HepG2 (cell line): Measurements from ENCODE around the gene SERPINF2. TPM values are rescaled to one million over a fixed set of nuclear protein-coding genes. Genes with fewer than 3 reads are reported as not detected.

Experiments
- ATAC-seq: fragments of 200-7000 bp; cut with Tn5 transposase; 3 replicates; pipeline ENCODE4 v1.9.1; 2020; ENCODE audit warnings: mild to moderate bottlenecking, moderate library complexity
- BruUV-seq: library from RNA; stranded (reverse); fragments of 400-500 nt; replicated peaks from 2 replicates; lab custom pipeline; 2021; lab: Mats Ljungman, UMichigan
- CTCF ChIA-PET: fragments of 300-600 bp; formaldehyde crosslinking; extraction: SDS; loops from one replicate; lab custom pipeline; 2021; ENCODE audit warnings: low total read pairs, inconsistent platforms, low intra/inter-chr PET ratio; lab: Yijun Ruan, JAX
- POLR2A ChIA-PET: fragments of 350-600 bp; sonication (Branson Sonifier 250); formaldehyde crosslinking; loops from one replicate; lab custom pipeline; 2020; ENCODE audit warnings: antibody characterized with exemption, inconsistent platforms; lab: Yijun Ruan, JAX
- DNase-seq: peaks from one replicate; pipeline ENCODE4 v3.0.0-alpha.2; 2015; ENCODE audit warnings: low spot score
- FAIRE-seq: peaks from 3 replicates; lab custom pipeline; 2011; peaks lifted over from hg19 to GRCh38; lab: Jason Lieb, UNC
- H2AFZ ChIP-seq: one replicate; pipeline ENCODE4 v1.6.1; 2011; ENCODE audit warnings: low read length, inconsistent platforms
- H3K27ac ChIP-seq: fragments of 300-600 bp; 3 replicates; pipeline ENCODE4 v1.8.0; 2011; ENCODE audit warnings: mixed run types, mild to moderate bottlenecking, mixed read lengths, low read length, inconsistent platforms; ENCODE audit not compliant: insufficient read depth; ENCODE audit errors: extremely low read length
- H3K27me3 ChIP-seq, 2 experiments: fragments of 200-600 bp in 1 of 2; 2 replicates in 1 of 2; 3 replicates in 1 of 2; pipeline versions ENCODE4 v1.6.0 to v1.8.0; 2011; ENCODE audit warnings: low read length in 2 of 2, mild to moderate bottlenecking in 2 of 2, moderate library complexity in 2 of 2, inconsistent platforms in 1 of 2; ENCODE audit not compliant: insufficient read depth in 2 of 2, control insufficient read depth in 1 of 2
- H3K36me3 ChIP-seq, 2 experiments: fragments of 200-600 bp in 1 of 2; replicated peaks in 1 of 2; 2 replicates in 1 of 2; 3 replicates in 1 of 2; pipeline versions ENCODE4 v1.5.1 to v1.8.0; 2011; ENCODE audit warnings: low read length in 2 of 2, inconsistent platforms in 1 of 2; ENCODE audit not compliant: insufficient read depth in 2 of 2, control insufficient read depth in 1 of 2
- H3K4me1 ChIP-seq: 2 replicates; pipeline ENCODE4 v1.5.1; 2012; ENCODE audit warnings: low read length, inconsistent platforms; ENCODE audit not compliant: insufficient read depth
- H3K4me2 ChIP-seq: 2 replicates; pipeline ENCODE4 v1.6.0; 2011; ENCODE audit warnings: low read depth, low read length, inconsistent platforms
- H3K4me3 ChIP-seq, 3 experiments: fragments of 200-600 bp in 1 of 3; sonication (generic), shearing (Covaris generic) in 1 of 3; replicated peaks in 1 of 3; 2 replicates each; pipeline ENCODE4 v1.5.1; 2011 to 2016; ENCODE audit warnings: low read length in 3 of 3, inconsistent platforms in 2 of 3, low read depth in 2 of 3, mild to moderate bottlenecking in 2 of 3, control low read depth in 1 of 3, mixed read lengths in 1 of 3; ENCODE audit not compliant: insufficient read depth in 1 of 3
- H3K79me2 ChIP-seq: one replicate; pipeline ENCODE4 v1.6.1; 2011; ENCODE audit warnings: low read length, inconsistent platforms; ENCODE audit not compliant: insufficient read depth
- H3K9ac ChIP-seq: 2 replicates; pipeline ENCODE4 v1.6.0; 2011; ENCODE audit warnings: mild to moderate bottlenecking, low read depth, low read length, inconsistent platforms; ENCODE audit not compliant: insufficient read depth
- H3K9me3 ChIP-seq: 2 replicates; pipeline ENCODE4 v1.5.1; 2012; ENCODE audit warnings: mild to moderate bottlenecking, low read length
- H4K20me1 ChIP-seq: 2 replicates; pipeline ENCODE4 v1.6.0; 2011; ENCODE audit warnings: inconsistent platforms, mild to moderate bottlenecking, low read length, moderate library complexity; ENCODE audit not compliant: insufficient read depth
- MLX ChIP-seq: IDR thresholded peaks from 2 replicates; pipeline ENCODE4 v1.6.1; 2016
- PAF1 ChIP-seq: IDR thresholded peaks from 2 replicates; pipeline ENCODE4 v1.6.1; 2016; ENCODE audit warnings: missing genetic modification reagents, missing compliant biosample characterization
- PITX1 ChIP-seq: sonication (generic); formaldehyde crosslinking; IDR thresholded peaks from 2 replicates; pipeline ENCODE4 v1.5.1; 2020; ENCODE audit warnings: mild to moderate bottlenecking, missing genetic modification reagents
- RBM22 ChIP-seq: fragments of 200-400 bp; formaldehyde crosslinking; optimal IDR thresholded peaks from 2 replicates; pipeline ENCODE3; 2017; ENCODE audit warnings: mild to moderate bottlenecking, low read length, moderate library complexity
- SAFB2 ChIP-seq: sonication (generic); formaldehyde crosslinking; IDR thresholded peaks from 2 replicates; pipeline ENCODE4 v1.5.1; 2020; ENCODE audit warnings: missing genetic modification reagents, low read depth, mild to moderate bottlenecking, borderline replicate concordance
- SALL1 ChIP-seq: sonication (generic); formaldehyde crosslinking; IDR thresholded peaks from 2 replicates; pipeline ENCODE4 v1.8.0; 2022; ENCODE audit warnings: mild to moderate bottlenecking, missing genetic modification reagents
- ZFP82 ChIP-seq: sonication (generic); formaldehyde crosslinking; IDR thresholded peaks from 2 replicates; pipeline ENCODE4 v1.5.1; 2020; ENCODE audit warnings: mild to moderate bottlenecking, missing genetic modification reagents, borderline replicate concordance
- ZFP91 ChIP-seq: sonication (generic); formaldehyde crosslinking; IDR thresholded peaks from 2 replicates; pipeline ENCODE4 v1.9.0; 2022; ENCODE audit warnings: missing genetic modification reagents, mild to moderate bottlenecking, borderline replicate concordance
- ZNF33A ChIP-seq: sonication (generic); formaldehyde crosslinking; IDR thresholded peaks from 2 replicates; pipeline ENCODE4 v1.5.1; 2020; ENCODE audit warnings: missing genetic modification reagents, mild to moderate bottlenecking, moderate library complexity, borderline replicate concordance
- ZNF687 ChIP-seq: sonication (generic); formaldehyde crosslinking; IDR thresholded peaks from 2 replicates; pipeline ENCODE4 v1.5.1; 2020; ENCODE audit warnings: mild to moderate bottlenecking, missing genetic modification reagents, moderate library complexity
- ZNF703 ChIP-seq: sonication (generic); formaldehyde crosslinking; IDR thresholded peaks from 2 replicates; pipeline ENCODE4 v1.5.1; 2020; ENCODE audit warnings: missing genetic modification reagents, mild to moderate bottlenecking, moderate library complexity, borderline replicate concordance
- ZNF781 ChIP-seq: sonication (generic); formaldehyde crosslinking; IDR thresholded peaks from 2 replicates; pipeline ENCODE4 v1.5.1; 2020; ENCODE audit warnings: borderline replicate concordance, mild to moderate bottlenecking, missing genetic modification reagents; ENCODE audit errors: not compliant biosample characterization
- WGBS: methylation state at CpG from one replicate; pipeline ENCODE4 v1.1.6; 2017; ENCODE audit warnings: low lambda C conversion rate; 5-methylcytosine and 5-hydroxymethylcytosine counted together
- in situ Hi-C: cut with HindIII; loops from 2 replicates; pipeline ENCODE4 v1.10.0; 2017; ENCODE audit warnings: low pct_unique_long_range_greater_than_20kb; ENCODE audit not compliant: extremely low pct_ligation_motif_present
- intact Hi-C: fragments of 100-400 bp; cut with micrococcal nuclease; formaldehyde crosslinking; loops from one replicate; pipeline ENCODE4 v1.10.0; 2022; ENCODE audit not compliant: unreplicated experiment
- polyA plus RNA-seq, 8 experiments: library from polyadenylated mRNA; depleted of rRNA in 3 of 8; stranded (reverse) in 7 of 8; unstranded in 1 of 8; fragments of >200 nt; fragmentation: Illumina TruSeq in 4 of 8; extraction: Trizol in 4 of 8; gene quantifications; 2 replicates each; pipeline versions ENCODE4 v1.2.1 to v1.2.3, GENCODE V29; 2011 to 2016; ENCODE audit warnings: low read depth in 4 of 8, missing spikeins in 1 of 8, mixed read lengths in 1 of 8; ENCODE audit not compliant: insufficient read depth in 1 of 8
- total RNA-seq, 5 experiments: library from RNA; depleted of rRNA; stranded (reverse); fragments of >200 nt; fragmentation: Illumina TruSeq; extraction: Trizol; gene quantifications; 2 replicates each; pipeline ENCODE4 v1.2.3, GENCODE V29; 2016; ENCODE audit warnings: low read depth in 1 of 5
- TF ChIP-seq, protein P1 (sequence below): sonication (generic); formaldehyde crosslinking; IDR thresholded peaks from 2 replicates; pipeline ENCODE4 v1.4.0; 2020; ENCODE audit warnings: missing genetic modification reagents, mild to moderate bottlenecking, borderline replicate concordance

SERPINF2 gene
- total and polyA plus RNA-seq, 2 of the 13 experiments (the other 11 are each of a cell fraction or from before 2014, with no cell fraction given), result 309 to 548 TPM

DNA sequence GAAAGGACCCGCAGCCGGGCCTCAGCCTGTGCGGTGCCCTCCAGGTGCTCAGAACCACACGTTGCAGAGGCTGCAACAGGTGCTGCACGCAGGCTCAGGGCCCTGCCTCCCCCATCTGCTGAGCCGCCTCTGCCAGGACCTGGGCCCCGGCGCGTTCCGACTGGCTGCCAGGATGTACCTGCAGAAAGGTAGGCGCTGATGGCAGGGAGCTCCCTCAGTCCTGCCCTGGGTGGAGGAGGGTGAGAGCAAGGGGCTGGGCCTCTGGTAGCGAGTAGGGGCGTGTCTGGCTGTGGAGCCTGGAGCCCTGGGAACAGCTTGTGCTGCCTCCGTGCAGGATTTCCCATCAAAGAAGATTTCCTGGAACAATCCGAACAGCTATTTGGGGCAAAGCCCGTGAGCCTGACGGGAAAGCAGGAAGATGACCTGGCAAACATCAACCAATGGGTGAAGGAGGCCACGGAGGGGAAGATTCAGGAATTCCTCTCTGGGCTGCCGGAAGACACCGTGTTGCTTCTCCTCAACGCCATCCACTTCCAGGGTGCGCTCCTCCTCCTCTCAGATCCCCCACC lies 4.4 kb downstream of the SERPINF2 start:
- H3K9me3 ChIP-seq, result no peaks in the 10 kb centered on the region
- peaks cover 22% of the 10 kb centered on the region; the same call in 1 of the 2 replicates for H4K20me1 ChIP-seq
- H3K9ac ChIP-seq, result no peak overlapping the region
- no peak overlapping the region for H2AFZ ChIP-seq
- BruUV-seq, result no TSS peak
- intact Hi-C loops, result no loop called here
- ChIA-PET CTCF (no interaction called here), POLR2A (interaction anchor here (1.3 to 16.4 kb wide), 6 partner anchors 7 to 26 kb away, joined by 3 to 299 read pairs (median 114); partner anchors contain the start of genes SERPINF1 and WDR81)
- H3K4me1 ChIP-seq, result peaks cover 60% of the 10 kb centered on the region
- H3K79me2 ChIP-seq, result peaks cover 31% of the 10 kb centered on the region
- no peak overlapping the region for H3K4me3 ChIP-seq
- 93% methylated on average over 17 of the region's 22 CpGs for WGBS
- DNase-seq (no peak), ATAC-seq (no peak), FAIRE-seq (no peak)
- H3K27ac ChIP-seq, result peak overlapping the region; percentile 11
- in situ Hi-C loops, result no loop called here
- peaks cover 13 to 26% of the 10 kb centered on the region in 2 experiments; a peak in 4 of 5 replicates for H3K36me3 ChIP-seq
- H3K4me2 ChIP-seq, result no peak overlapping the region
- no peaks in the 10 kb centered on the region for H3K27me3 ChIP-seq
- TF ChIP-seq ZNF687 (CRISPR knock-in tag) (peak; percentile 54), SALL1 (CRISPR knock-in tag) (peak; percentile 9; the same call in 1 of the 2 replicates), RBM22 (peak; percentile 35), ZFP91 (CRISPR knock-in tag) (0 out of 2 replicates have a peak, but pooled peaks have one; percentile 29), ZFP82 (CRISPR knock-in tag) (no peak), SAFB2 (CRISPR knock-in tag) (0 out of 2 replicates have a peak, but pooled peaks have one; percentile 29), PITX1 (CRISPR knock-in tag) (no peak), ZNF703 (CRISPR knock-in tag) (no peak), MLX (no peak), PAF1 (CRISPR knock-in tag) (peak; percentile 31; the same call in 1 of the 2 replicates), ZNF33A (CRISPR knock-in tag) (no peak), ZNF781 (CRISPR knock-in tag) (no peak)
- TF ChIP-seq, protein P1, sequence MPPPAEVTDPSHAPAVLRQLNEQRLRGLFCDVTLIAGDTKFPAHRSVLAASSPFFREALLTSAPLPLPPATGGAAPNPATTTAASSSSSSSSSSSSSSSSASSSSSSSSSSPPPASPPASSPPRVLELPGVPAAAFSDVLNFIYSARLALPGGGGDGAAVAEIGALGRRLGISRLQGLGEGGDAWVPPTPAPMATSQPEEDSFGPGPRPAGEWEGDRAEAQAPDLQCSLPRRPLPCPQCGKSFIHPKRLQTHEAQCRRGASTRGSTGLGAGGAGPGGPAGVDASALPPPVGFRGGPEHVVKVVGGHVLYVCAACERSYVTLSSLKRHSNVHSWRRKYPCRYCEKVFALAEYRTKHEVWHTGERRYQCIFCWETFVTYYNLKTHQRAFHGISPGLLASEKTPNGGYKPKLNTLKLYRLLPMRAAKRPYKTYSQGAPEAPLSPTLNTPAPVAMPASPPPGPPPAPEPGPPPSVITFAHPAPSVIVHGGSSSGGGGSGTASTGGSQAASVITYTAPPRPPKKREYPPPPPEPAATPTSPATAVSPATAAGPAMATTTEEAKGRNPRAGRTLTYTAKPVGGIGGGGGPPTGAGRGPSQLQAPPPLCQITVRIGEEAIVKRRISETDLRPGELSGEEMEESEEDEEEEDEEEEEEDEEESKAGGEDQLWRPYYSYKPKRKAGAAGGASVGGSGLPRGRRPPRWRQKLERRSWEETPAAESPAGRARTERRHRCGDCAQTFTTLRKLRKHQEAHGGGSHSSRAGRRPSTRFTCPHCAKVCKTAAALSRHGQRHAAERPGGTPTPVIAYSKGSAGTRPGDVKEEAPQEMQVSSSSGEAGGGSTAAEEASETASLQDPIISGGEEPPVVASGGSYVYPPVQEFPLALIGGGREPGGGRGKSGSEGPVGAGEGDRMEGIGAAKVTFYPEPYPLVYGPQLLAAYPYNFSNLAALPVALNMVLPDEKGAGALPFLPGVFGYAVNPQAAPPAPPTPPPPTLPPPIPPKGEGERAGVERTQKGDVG (CRISPR knock-in tag), result 0 out of 2 replicates have a peak, but pooled peaks have one; percentile 22
